DLD1 (cell line): ENCODE results near the gene TRABD.

Experiments used
- in situ Hi-C: cut with HindIII; loops from 2 replicates; pipeline ENCODE4 v1.10.0; 2017; ENCODE audit warnings: low sequenced_read_pairs

TRABD gene

DNA sequence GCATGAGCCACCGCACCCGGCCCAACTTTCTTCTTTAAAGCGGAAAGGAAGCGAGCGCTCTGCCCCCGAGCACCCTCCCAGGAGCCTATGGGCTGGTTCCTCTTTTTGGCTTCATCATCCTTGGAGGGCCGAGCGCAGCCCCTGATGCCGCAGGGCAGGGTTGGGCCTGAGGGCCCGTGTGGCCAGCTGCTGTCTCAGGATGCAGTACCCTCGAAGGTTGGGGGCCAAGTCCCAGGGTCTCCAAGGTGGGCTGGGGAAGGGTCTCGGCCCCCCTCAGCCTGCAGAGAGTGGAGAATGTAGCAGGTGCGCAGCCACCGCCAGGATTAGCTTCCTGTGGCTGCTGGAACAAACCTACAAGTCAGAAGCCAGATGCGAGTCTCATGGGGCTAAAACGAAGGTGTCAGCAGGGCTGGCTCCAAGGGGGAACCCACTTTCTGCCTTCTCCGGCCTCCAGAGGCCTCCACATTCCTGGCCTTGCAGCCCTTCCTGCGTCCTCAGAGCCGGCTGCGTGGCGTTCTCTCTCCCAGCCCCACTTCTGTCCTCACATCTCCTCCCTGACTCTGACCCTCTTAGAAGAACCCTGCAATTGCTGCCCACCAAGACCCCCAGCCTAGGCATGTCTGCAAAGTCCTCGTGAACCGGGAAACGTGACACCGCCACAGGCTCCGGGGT is 12.3 kb upstream of the TRABD start:
- in situ Hi-C loops: no loop called here

DNA sequence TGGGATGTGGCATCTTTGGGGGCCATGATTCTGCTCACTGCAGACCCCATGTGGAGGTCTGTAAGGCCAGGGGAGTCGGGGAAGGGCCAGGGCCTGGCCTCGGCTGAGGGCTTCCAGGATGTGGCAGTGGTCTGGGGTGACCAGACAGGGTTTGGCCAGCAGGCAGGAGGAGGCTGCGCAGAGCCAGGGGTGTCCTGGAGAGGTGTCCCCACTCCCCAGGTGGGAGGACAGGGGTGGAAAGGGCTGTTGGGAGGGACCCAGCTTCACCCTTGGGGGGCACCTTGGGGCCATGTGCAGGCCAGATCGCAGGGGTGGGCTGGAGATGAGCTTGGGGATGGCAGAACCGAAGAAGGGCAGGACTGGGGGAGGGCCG is 11.7 kb upstream of the TRABD start:
- in situ Hi-C loops: no loop called here

DNA sequence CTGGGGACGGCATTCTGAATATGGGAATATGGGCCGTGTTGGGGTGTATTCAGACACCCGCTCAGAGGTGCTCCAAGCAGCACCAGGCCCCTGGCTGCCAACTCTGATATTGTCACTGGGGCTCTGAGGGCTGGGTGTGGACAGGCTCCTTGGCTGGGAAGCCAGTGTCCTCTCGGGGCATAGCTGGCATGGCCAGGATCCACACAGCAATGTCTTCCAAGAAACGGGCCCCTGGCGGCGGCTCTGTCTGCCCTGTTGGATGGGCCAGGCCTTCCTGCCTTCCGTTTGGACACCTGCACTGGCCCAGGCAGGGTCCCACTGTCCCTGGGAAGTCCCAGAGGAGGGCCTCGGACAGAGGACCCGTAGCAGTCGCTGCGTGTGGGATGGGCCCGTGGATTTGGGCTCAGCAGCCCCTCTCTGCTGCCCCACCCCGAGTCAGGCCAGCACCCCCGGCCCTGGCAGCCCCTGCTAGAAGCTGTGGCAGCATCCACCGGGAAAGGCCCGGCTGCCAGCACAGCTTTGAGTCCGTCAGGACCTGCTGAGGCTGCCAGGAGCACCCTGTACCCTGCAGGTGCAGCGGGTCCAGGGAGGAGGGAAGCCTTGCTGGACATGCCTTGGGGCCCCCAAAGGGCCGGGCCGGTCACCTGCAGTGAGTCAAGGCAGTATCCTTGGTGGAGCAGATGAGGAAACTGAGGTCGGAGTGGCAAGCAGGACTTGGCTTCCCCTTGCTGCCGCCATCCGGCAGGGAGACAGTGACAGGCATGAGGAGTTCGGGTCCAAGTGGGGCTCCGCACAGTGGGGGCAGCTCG is 11.1 kb upstream of the TRABD start:
- in situ Hi-C loops: no loop called here

GRCh38 chr22:50175191-50175461 is 10.6 kb upstream of the TRABD start:
- in situ Hi-C loops: no loop called here

- in situ Hi-C loops: no loop called here
Observed at GRCh38 chr22:50175921-50176849, 9.5 kb upstream of the TRABD start.

- in situ Hi-C loops: no loop called here
Observed at GRCh38 chr22:50176850-50177536, 8.7 kb upstream of the TRABD start.

DNA sequence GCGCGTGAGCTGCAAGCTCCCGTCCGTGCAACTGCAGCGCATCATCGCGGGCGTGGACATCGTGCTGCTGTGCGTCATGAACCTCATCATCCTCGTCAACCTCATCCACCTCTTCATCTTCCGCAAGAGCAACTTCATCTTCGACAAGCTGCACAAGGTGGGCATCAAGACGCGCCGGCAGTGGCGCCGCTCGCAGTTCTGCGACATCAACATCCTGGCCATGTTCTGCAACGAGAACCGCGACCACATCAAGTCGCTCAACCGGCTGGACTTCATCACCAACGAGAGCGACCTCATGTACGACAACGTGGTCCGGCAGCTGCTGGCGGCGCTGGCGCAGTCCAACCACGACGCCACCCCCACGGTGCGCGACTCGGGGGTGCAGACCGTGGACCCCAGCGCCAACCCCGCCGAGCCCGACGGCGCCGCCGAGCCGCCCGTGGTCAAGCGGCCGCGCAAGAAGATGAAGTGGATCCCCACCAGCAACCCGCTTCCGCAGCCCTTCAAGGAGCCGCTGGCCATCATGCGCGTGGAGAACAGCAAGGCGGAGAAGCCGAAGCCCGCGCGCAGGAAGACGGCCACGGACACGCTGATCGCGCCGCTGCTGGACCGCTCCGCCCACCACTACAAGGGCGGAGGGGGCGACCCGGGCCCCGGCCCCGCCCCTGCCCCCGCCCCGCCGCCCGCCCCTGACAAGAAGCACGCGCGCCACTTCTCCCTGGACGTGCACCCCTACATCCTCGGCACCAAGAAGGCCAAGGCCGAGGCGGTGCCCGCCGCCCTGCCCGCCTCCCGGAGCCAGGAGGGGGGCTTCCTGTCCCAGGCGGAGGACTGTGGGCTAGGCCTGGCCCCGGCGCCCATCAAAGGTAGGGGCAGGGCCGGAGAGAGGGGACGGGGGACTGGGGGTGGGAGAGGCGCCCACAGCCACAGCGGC is 7.9 kb upstream of the TRABD start:
- in situ Hi-C loops: no loop called here

DNA sequence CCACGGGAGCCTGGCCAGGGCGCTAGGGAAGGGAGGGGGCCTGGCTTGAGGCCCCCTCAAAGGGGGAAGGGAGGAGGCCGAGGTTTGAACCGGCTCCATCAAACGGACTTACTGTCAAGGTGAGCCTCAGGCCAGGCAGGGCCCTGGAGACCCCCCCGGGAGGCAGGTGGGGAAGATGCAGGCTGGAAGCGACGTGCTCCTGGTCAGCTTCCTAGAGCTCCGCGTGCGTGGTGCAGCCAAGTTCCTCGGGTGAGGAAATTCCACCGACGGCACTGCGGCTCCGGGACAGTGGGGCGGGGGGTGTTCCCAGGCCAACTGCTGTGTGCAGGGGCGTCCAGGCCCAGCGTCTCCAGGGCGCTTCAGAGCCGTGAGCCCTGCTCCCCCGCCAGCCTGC is 7.2 kb upstream of the TRABD start:
- in situ Hi-C loops: no loop called here

DNA sequence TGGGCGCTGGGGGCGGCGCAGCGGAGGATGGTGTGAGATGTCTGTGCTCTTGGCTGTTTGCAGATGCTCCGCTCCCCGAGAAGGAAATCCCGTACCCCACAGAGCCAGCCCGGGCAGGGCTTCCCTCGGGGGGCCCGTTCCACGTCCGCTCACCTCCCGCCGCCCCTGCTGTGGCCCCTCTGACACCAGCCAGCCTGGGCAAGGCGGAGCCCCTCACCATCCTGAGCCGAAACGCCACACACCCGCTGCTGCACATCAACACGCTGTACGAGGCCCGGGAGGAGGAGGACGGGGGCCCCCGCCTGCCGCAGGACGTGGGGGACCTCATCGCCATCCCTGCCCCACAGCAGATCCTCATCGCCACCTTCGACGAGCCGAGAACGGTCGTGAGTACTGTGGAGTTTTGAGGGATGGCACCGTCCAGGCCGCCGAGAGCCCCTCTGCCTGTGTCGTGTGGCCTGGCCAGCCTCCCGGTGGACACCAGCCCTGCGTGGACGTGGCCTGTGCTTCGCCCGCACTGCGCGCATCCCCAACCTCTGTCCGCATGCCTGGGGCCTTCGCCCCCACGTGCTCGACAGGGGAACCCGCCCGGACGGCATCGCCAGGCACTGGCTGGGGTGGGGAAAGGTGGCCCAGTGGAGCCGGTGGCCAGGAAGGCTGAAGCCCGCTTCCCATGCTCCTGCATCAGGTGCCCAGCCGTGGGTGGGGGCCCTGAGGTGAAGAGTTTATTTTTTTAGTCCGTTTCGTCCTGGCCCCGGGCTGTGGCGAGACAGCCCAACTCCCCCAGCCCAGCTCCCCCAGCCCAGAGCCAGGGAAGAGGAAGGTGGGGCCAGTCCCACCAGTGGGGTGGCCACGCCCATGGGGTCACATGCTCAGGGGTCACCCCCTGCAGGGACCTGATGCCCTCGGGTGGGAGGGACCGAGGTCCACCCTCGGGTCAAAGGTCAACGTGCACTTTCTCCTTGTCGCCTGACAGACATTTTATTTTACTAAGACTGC is 6.5 kb upstream of the TRABD start:
- in situ Hi-C loops: no loop called here

- in situ Hi-C loops: no loop called here
Observed at GRCh38 chr22:50179937-50180726, 5.6 kb upstream of the TRABD start.

DNA sequence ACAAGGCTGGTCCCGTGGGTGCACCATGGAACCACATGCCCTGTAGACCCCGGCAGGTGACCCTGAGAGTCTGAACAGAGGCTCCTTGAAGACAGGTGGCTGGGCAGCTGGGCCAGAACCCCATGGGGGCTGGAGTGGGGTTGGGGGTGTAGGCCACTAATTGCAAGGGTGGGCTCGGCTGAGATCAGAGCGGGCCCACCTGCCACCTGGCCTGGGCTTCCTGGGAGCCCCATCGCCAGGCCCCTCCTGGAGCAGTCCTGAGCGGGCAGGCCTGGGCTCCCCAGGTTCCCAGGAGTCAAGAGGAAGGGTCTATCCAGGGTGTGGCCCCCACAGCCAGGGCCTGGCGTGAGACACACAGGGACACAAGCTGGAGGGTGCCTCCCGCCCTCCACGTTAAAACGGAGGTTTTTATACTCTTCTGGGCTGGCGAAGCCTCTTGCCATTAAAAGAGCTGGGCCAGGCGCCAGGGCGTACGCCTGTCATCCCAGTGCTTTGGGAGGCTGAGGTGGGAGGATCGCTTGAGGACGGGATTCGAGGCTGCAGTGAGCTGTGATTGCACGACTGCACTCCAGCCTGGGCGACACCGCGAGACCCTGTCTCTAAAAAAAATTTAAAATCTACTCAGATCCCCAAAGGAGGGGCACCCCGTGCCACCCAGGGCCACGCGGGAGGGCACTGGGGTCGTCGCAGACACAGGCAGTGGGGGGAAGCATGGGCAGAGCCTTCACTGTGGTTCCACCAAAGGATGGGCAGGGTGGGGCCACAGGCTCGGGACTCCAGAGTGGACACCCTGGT is 4.8 kb upstream of the TRABD start:
- in situ Hi-C loops: no loop called here

DNA sequence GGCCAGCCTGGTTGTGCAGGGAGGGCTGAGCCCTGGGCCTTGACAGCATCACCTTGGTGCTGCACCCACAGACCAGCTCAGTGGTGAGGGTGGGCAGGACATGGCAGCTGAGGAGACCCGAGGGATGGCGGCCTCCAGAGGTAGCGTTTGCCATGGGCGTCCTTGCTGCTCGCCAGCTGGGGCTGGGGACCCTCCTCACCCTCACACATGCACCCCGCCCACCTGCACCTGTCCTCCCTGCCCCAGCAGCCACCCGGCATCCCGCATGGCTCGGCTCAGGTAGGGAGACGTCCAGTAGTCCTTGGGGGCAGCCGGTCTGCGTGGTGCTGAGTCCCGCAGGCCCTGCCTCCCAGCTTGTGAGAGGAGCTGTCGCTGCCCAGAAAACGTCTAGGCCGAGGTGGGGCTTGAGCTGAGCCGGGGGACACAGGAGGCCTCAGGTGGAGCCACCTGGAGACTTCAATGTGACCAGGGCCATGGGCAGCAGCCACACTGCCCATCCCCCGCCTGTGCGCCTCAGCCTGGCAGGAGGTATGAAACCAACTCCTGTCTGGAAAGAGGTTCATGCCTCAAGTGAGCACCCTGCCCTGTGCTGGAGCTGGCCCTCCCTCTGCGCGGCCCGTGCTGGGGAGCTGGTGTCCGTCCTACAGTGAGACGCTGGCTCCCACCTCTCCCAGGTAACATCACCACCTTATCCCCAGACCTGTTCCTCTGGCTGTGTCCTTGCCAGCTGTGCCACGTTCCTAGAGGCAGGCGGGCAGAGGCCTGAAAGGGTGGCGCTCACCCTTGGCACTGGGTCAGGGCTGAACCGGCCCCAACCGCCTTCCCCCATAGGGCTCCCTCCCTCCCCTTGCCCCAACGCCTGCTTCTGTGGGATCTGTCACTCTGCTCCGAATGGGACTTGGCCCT is 3.3 kb upstream of the TRABD start:
- in situ Hi-C loops: no loop called here

DNA sequence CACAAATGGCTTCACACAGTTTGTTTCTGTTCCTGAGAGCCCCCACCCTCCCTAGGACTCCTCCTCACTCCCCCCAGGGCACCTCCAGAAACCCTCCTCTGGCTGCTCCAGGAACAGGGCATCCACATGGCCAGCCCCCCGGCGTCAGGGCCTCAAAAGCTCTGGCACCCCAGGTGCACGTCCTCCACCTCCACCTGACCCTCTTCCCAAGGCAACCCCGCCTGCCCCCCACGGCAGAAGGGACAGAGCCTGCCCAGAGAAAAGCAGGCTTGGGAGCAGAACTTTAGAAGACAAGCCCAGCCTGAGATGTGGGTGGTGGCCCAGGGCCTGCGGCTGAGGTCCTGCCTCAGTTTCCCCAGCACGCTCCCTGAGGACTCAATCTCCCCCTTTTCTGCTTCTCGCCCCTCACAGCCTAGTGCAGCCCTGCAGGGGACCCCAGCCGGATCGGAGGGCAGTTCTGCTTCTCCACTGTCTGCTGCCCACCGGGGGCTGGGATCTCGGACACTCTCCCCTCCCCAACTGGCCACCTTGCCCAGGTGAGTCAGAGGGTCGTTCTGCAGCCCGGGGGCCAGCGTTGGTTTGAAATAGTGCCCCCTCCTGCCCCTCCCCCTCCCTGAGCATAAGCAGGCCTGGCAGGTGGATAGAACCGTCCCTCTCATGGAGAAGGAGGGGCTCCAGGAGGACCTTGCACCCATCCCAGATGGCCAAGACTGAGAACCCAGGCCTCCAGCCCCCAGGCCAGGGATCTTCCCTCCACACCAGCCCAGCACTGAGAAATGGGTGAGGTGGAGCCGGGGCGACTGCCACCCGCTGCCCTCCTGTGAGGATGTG is 2.4 kb upstream of the TRABD start:
- in situ Hi-C loops: no loop called here

- in situ Hi-C loops: no loop called here
Observed at GRCh38 chr22:50184004-50184901, 1.5 kb upstream of the TRABD start.
